ENCODE results near the gene FRY.

The FRY gene

GRCh38 chr13:32168131-32168530 lies 136.6 kb downstream of the FRY start:
- no peak for TF ChIP-seq CTCF (IDR thresholded peaks at IDR 0.05; ENCODE audit: insufficient read depth, low read depth, low read length, missing control alignments)
- DNase-seq (ENCODE audit: low read depth) = no peak
- no peak overlapping the region for H3K4me3 ChIP-seq (ENCODE audit: low read length)

GRCh38 chr13:32170841-32171240 lies 139.3 kb downstream of the FRY start:
- DNase-seq (ENCODE audit: low read depth) = no peak
- no peak overlapping the region for H3K4me3 ChIP-seq (ENCODE audit: low read length)
- no peak for TF ChIP-seq CTCF (IDR thresholded peaks at IDR 0.05; ENCODE audit: insufficient read depth, low read depth, low read length, missing control alignments)

- no peak for DNase-seq (ENCODE audit: low read depth)
These were observed 142.3 kb downstream of the FRY start for GRCh38 chr13:32173881-32174280.

GRCh38 chr13:32174366-32174765 lies 142.8 kb downstream of the FRY start:
- no peak for DNase-seq (ENCODE audit: low read depth)
- TF ChIP-seq CTCF (IDR thresholded peaks at IDR 0.05; ENCODE audit: insufficient read depth, low read depth, low read length, missing control alignments) = no peak
- no peak overlapping the region for H3K4me3 ChIP-seq (ENCODE audit: low read length)

More at GRCh38 chr13:32173881-32174280, 142.3 kb downstream of the FRY start:
- no peak overlapping the region for H3K4me3 ChIP-seq (ENCODE audit: low read length)
- no peak for TF ChIP-seq CTCF (IDR thresholded peaks at IDR 0.05; ENCODE audit: insufficient read depth, low read depth, low read length, missing control alignments)

GRCh38 chr13:32175307-32175706 lies 143.7 kb downstream of the FRY start:
- no peak for TF ChIP-seq CTCF (IDR thresholded peaks at IDR 0.05; ENCODE audit: insufficient read depth, low read depth, low read length, missing control alignments)
- DNase-seq (ENCODE audit: low read depth) = no peak
- H3K4me3 ChIP-seq (ENCODE audit: low read length) = no peak overlapping the region

- H3K4me3 ChIP-seq (ENCODE audit: low read length) = no peak overlapping the region
- no peak for TF ChIP-seq CTCF (IDR thresholded peaks at IDR 0.05; ENCODE audit: insufficient read depth, low read depth, low read length, missing control alignments)
- no peak for DNase-seq (ENCODE audit: low read depth)
These were observed 144.4 kb downstream of the FRY start for GRCh38 chr13:32175943-32176342.

GRCh38 chr13:32176696-32177095 lies 145.1 kb downstream of the FRY start:
- H3K4me3 ChIP-seq (ENCODE audit: low read length) = no peak overlapping the region
- DNase-seq (ENCODE audit: low read depth) = no peak

More at GRCh38 chr13:32176696-32177095, 145.1 kb downstream of the FRY start:
- TF ChIP-seq CTCF (IDR thresholded peaks at IDR 0.05; ENCODE audit: insufficient read depth, low read depth, low read length, missing control alignments) = no peak

Measured in epithelial cell of esophagus (primary cell).